Measurements from ENCODE around the gene CLBA1.
"Not testable (repeated sequence)": the region's sequence is repeated elsewhere in the genome, so short reads cannot be mapped to it uniquely, and the experiment has no call there.

The CLBA1 gene

DNA sequence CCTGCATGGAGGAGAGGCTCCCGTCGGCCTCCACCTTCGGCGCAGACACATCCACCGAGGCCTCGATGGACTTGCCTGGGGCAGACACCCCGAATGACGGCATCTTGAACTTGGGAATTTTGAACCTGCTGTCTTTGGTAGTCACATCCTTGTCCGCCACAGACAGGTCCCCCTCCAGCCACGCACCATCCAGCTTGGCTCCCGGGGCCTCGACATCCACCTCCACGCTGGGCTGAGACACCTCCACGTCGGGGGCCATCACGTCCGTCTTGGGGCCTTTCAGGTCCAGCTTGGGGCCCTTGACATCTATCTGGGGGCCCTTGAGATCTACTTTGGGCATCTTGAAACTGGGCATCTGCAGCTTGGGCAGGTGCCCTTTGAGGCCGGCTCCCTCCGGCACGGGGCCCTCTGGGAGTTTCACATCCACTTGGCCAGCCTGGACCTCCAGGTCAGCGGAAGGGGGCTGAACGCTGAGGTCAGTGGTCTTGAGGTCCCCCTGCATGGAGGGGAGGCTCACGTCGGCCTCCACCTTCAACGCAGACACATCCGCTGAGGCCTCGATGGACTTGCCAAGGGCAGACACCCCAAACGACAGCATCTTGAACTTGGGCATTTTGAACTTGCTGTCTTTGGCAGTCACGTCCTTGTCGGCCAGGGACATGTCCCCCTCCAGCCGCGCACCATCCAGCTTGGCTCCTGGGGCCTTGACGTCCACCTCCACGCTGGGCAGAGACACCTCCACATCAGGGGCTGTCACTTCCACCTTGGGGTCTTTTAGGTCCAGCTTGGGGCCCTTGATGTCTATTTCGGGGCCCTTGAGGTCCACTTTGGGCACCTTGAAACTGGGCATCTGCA, 37.5 kb upstream of the CLBA1 start:
- not testable (repeated sequence) for DNase-seq

DNA sequence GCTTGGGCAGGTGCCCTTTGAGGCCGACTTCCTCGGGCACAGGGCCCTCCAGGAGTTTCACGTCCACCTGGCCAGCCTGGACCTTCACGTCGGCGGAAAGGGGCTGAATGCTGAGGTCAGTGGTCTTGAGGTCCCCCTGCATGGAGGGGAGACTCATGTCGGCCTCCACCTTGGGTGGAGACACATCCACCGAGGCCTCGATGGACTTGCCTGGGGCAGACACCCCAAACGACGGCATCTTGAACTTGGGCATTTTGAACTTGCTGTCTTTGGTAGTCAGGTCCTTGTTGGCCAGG, 36.9 kb upstream of the CLBA1 start:
- DNase-seq: no peak

DNA sequence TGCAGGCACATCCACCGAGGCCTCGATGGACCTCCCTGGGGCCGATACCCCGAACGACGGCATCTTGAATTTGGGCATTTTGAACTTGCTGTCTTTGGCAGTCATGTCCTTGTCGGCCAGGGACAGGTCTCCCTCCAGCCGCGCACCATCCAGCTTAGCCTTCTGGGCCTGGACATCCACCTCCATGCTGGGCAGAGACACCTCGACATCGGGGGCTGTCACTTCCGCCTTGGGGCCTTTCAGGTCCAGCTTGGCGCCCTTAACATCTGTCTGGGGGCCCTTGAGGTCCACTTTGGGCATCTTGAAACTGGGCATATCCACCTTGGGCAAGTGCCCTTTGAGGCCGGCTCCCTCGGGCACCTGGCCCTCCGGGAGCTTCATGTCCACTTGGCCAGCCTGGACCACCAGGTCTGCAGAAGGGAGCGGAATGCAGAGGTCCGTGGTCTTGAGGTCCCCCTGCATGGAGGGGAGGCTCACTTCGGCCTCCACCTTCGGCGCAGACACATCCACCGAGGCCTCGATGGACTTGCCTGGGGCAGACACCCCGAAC, 36.1 kb upstream of the CLBA1 start:
- DNase-seq: not testable (repeated sequence)

DNA sequence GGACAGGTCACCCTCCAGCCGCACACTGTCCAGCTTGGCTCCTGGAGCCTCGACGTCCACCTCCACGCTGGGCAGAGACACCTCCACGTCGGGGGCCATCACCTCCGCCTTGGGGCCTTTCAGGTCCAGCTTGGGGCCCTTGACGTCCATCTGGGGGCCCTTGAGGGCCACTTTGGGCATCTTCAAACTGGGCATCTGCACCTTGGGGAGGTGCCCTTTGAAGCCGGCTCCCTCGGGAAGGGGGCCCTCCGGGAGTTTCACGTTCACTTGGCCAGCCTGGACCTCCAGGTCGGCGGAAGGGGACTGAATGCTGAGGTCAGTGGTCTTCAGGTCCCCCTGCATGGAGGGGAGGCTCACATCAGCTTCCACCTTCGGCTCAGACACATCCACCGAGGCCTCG, 35.6 kb upstream of the CLBA1 start:
- DNase-seq: no peak

DNA sequence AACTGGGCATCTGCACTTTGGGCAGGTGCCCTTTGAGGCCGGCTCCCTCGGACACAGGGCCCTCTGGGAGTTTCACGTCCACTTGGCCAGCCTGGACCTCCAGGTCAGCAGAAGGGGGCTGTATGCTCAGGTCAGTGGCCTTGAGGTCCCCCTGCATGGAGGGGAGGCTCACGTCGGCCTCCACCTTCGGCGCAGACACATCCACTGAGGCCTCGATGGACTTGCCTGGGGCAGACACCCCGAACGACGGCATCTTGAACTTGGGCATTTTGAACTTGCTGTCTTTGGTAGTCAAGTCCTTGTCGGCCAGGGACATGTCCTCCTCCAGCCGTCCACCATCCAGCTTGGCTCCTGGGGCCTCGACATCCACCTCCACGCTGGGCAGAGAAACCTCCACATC, 34.9 kb upstream of the CLBA1 start:
- DNase-seq: not testable (repeated sequence)

DNA sequence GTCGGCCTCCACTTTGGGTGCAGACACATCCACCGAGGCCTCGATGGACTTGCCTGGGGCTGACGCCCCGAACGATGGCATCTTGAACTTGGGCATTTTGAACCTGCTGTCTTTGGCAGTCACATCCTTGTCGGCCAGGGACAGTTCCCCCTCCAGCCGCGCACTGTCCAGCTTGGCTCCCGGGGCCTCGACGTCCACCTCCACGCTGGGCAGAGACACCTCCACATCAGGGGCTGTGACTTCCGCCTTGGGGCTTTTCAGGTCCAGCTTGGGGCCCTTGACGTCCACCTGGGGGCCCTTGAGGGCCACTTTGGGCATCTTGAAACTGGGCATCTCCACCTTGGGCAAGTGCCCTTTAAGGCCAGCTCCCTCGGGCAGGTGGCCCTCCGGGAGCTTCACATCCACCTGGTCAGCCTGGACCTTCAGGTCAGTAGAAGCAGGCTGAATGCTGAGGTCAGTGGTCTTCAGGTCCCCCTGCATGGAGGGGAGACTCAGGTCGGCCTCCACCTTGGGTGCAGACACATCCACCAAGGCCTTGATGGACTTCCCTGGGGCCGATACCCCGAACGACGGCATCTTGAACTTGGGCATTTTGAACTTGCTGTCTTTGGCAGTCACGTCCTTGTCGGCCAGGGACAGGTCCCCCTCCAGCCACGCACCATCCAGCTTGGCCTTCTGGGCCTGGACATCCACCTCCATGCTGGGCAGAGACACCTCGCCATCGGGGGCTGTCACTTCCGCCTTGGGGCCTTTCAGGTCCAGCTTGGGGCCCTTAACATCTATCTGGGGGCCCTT, 33.5 kb upstream of the CLBA1 start:
- not testable (repeated sequence) for DNase-seq

DNA sequence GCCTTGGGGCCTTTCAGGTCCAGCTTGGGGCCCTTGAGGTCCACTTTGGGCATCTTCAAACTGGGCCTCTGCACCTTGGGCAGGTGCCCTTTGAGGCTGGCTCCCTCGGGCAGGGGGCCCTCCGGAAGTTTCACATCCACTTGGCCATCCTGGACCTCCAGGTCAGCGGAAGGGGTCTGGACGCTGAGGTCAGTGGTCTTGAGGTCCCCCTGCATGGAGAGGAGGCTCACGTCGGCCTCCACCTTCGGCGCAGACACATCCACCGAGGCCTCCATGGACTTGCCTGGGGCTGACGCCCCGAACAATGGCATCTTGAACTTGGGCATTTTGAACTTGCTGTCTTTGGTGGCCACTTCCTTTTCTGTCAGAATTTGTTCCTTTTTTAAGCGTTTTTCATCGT, 32.5 kb upstream of the CLBA1 start:
- DNase-seq: no peak

DNA sequence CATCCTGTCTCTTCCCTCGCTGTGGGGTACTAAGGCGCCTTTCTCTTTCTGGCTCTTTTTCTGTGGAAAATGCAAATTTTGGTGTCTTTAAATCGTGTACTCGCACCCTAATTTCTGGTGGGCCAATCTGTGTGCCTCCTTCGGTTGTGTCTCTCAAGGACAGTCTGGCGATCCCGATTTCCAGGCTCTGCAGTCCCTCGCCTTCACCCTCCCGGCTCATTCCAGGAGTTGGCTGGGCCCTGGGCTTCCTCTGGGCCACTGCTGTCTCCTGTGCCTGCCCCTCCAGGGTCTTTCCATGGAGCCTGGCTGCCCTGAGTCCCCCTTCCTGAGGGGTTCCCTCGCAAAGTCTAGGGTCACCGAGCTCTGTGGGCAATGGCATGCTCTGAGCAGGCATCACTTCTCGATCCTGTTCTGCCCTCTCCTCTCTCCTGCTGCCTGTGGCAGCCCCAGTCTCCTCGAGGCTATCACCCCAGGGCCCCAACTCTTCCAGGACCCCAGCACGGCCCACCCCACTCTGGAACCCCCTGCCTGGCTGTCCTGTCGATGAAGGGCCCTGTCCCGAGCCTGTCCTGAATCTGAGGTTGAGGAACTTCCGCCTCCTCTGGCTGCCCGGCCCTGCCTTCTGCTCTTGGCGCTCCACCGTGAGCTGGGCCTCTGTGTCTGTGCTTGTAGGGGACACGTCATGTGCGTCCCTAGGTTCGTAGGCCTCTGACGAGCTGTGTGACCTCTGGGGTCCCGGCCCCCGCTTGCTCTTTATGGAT, 31.5 kb upstream of the CLBA1 start:
- DNase-seq: no peak

DNA sequence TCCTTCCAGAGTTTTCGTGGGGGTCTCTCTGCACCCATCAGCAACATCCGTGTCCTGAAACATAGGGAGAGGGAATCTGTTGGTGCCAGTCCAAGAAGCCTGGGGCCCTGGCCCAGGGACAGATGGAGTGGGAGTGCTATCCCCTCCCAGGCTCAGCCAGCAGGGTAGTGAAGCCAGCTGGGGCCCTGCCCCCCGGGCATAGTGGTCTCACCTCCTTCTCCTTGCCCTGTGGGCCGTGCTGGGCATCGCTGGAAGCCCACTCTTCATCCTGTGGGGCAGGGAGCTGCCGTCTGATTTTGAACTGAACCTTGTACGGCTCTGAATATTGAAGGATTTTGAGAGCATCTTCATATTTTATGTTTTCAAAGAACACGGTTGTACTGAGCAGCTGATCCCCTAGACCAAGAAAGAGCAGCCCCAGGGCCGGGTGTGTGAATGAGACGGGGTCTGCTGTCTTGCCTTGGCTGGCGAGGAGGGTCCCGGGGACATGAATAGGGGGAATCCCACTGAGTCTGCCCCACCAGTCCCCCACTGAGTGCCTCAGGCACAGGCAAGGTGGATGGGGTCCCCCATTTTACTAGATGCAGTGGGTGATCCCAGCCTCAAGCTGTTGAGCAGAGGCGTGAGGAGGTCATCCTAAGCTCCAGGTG, 30.7 kb upstream of the CLBA1 start:
- DNase-seq: no peak

DNA sequence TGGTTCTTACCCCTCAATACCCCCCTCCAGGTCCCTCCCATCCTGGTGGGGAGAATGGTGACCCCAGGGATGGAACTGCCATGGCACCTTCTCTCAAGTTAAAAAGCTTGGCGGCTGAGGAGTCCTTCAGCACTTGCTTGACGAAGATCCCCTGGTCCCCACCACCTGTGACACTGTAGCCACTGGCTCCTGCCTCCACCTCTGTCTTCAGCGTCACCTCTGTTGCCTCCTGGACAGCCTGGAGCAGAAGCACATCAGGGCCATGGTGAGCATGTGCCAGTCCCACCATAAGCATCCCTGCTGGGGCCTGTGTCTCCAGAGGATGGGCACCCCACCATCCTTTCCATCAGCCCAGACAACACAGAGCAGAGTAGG, 30.2 kb upstream of the CLBA1 start:
- no peak for DNase-seq

DNA sequence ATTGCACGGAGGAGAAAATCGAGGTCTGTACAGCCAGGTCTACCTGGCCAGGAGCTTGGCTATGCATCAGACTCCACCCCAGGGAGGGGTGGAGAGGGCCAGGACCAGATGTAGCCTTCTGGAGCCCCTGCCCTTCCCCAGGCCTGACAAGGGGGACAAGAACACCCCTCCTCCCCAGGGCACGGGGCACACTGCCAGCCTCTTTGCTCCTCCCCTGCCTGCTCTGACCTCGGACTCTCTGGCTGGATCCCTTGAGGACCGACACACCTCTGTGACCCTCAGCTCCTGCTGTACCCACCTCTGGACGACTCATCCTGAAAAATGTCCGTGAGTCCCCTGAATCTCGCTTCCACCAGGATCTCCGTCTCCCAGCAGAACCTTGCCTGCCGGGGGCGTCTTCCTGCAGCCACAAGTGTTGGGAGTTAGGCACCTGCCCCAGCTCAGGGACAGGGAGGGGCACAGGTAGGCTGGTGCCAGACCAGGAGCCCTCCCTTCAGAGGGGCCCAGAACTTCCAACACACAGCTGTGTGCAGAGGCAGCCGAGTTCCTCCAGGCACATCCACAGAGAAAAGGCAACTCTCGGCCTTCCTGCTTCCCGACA, 29.2 kb upstream of the CLBA1 start:
- no peak for DNase-seq

DNA sequence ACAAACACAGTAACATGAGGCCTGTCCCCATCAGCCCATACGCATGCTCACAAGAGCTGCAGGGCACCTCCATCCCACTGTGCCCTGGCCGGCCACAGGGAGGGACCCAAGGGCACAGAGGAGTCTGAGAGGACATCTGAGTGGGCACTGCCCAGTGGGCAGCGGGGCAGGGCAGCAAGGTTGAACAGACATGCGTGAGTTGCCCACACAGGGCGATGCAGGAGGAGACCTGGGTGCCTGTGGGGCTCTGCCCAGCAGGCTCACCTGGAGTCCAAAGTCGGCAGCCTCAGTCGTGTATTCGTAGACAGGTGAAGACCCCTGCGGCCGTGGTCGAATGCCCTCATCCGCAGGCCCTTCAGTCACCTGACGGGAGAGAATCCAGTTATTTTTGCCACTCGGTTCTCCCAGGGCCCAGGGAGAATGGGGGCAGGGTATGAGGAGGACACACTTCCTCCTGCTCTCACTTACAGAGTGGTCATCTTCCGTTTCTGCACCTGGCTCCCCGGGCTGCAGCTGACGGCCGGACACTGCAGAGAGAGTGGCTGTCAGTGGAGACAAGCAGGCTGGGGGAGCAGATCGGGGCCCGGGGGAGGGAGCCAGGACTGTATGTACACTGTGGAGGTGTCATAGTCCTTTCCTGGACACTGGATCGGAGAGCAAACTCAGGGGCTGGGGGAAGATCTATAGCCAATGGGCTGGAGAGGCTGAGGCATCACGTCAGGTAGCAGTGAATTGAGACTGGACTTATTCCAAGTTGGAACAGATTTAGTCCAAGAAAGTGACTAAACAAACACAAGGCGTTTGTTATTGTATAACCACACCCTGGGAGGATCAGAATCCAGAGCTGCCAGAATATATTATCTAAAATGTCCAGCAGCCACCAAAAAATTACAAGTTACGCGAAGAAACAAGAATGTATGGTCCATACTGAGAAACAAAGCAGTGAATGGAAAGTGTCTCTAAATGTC, 28.2 kb upstream of the CLBA1 start:
- DNase-seq: no peak

DNA sequence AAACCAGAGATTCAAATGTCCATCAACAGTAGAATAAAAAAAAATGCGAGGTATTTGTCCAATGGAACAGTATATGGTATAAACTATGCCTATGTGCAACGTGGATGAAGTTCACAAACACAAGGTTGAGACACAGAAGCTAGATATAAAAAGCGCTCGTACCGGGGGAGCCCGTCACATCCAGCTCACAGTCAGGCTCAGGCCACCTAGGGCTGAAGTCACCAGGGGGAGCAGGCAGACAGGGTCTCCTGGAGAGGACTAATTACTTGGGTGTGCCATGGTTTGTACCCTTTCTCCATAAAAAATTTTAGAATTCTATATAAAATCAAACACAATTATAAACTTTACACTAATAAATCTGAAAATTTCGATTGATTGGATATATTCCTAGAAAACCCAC, 21.0 kb upstream of the CLBA1 start:
- DNase-seq: no peak

DNA sequence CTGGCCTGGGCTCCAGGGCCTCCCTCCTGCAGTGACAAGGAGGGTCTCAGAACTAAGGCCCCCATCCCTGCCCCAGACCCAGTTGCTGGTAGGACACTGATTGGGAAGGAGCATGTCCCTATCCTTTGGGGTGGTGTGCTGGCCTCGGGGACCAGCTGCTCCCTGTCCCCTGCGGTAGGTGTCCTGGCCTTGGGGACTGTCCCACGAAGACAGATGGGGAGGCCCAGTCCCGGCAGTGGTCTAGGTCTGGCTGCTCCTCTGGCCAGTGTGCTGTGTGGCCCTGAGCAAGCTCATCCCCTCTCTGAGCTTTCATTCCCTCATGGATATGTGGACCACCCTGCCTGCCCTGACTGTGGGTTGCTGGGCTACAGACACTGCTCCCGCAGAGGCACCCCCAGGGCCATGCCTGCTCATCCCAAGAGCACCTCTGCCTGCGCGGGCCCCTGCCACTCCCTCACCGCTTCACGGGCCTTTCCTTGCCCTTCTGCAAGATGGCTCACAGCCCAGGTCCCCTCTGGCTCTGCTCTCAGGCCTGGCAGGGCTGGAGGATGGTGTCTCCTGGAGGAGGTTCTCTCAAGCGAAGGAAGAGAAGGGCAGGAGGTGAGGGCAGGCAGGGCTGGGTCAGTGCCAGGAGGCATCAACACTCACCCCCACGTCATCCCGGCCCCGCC, 19.9 kb upstream of the CLBA1 start:
- DNase-seq: no peak

DNA sequence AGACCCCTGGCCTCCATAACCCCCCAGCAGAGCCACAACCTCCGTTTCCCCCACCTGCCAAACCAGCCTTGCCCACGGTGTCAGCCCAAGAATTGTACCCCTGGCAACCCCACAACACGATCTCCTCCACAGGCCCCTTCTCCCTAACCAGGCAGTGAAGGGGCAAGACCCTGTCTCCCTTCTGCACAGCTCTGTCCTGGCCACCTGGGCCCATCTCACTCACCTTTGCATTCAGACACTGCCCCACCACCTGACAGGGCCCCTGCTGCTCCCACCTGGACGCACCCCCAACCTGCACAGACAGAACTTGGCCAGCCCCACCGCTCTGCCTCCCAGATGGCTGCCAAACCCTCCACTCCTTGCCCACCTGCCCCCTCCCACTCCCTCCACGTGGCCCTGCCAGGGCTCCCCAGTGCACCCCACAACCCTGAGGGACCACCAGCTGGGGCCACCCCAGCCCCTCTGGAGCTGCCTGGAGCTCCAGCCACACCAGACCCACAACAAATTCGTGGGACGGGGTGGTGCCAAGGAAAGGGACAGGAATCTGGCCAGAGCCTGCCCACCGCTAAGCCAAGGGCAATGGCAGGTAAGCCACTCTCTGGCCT, 19.2 kb upstream of the CLBA1 start:
- no peak for DNase-seq

DNA sequence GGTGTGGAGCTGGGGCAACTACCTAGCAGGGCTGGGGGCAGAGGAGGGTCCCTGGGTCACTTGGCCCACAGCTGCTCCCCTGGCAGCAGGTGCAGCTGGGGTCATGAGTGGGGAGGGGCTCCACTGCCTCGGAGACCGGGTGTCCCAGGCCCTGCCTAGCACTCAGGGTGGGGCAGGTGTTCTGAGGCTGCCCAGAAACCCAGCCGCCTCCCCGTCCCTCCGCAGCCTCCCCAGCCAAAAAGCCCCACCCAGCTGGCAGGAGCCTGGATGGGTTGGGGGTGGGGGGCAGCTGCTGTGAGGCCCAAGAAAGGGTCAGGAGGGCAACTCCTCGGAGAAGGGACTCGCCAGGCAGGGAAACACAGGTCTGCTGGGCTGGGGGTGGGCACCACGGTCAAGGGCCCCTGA, 18.6 kb upstream of the CLBA1 start:
- DNase-seq: no peak

DNA sequence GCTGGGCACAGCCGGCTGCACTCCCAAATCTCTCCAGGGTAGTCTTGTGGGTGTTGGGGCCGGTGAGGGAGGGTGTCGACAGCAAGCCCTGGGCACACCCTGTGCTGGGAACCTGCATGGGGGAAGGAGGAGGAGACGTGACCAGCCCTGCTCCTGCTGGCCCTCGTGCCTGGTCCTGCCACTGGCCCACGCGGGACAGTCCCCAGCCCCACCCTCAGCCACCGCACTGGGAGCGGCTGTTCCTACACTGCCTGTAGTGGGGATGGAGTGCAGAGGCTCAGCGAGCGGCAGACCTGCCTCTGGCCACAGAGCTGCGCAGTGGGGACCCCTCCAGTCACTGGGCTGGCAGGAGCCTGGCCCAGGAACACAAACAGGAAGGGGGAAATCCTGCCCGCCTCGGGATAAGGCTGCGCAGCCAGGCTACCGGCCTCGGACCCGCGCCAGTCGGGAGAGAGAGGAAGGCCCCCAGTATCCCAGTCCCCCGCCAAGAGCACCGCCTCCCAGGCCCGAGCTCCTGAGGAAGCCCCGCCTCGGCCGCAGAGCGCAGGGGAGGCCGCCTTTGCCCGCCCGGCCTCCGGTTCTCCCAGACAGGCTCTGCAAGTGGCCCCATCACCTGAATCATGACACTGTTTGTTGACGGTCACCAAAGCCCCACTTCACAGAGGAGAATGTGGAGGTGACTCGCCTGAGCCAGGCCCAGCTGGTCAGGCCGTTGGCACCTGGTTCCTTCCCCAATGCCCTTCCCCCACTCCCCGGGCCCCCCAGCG, 18.0 kb upstream of the CLBA1 start:
- no peak for DNase-seq

DNA sequence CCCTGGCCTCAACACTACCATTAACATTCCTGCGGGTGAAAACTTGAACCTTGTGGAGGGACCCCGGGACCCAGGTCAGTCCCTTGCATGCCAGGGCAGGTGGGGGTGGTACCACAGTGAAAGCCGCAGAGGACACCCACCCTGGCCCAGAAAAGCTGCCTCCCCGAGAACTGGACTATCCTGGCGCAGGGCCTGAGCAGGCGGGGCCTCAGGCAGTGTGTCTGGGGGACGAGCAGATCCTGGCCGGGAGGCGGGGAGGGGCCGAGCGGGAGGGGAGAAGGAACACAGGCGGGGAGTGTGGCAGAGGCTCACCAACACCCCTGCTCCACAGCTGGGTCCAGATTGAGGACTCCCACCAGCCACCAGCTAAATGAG, 17.4 kb upstream of the CLBA1 start:
- no peak for DNase-seq
